ENCODE results near the gene MRPS30.

DNA sequence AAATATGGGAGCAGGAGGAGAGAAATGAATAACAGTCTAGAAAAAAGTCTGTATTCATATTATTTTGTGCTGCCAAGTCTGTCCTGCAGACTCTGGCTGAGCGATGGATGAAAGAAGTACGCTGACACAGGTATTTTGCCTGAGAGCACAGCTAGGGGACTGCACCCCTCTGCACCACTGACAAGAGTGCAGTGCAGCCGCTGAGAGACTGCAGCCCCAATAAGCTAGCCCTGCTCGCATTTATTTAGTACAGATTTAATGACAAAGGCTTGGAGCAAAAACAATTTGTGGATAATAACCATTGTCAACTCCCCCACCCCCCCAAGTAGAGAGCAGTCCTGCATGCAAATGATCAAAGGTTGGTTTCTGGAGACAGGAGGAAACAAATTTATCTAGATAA lies 13.3 kb upstream of the MRPS30 start:
- TF ChIP-seq, protein P1, sequence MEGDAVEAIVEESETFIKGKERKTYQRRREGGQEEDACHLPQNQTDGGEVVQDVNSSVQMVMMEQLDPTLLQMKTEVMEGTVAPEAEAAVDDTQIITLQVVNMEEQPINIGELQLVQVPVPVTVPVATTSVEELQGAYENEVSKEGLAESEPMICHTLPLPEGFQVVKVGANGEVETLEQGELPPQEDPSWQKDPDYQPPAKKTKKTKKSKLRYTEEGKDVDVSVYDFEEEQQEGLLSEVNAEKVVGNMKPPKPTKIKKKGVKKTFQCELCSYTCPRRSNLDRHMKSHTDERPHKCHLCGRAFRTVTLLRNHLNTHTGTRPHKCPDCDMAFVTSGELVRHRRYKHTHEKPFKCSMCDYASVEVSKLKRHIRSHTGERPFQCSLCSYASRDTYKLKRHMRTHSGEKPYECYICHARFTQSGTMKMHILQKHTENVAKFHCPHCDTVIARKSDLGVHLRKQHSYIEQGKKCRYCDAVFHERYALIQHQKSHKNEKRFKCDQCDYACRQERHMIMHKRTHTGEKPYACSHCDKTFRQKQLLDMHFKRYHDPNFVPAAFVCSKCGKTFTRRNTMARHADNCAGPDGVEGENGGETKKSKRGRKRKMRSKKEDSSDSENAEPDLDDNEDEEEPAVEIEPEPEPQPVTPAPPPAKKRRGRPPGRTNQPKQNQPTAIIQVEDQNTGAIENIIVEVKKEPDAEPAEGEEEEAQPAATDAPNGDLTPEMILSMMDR (IDR thresholded peaks at IDR 0.05): no peak
- TF ChIP-seq POLR2A (IDR thresholded peaks at IDR 0.05): no peak

Data from uterus (tissue), 2 donors.